ENCODE data around the gene RNU6-7.
A peak's percentile ranks its signal among the peaks of the same experiment; 100 is the strongest.

RNU6-7 gene

DNA sequence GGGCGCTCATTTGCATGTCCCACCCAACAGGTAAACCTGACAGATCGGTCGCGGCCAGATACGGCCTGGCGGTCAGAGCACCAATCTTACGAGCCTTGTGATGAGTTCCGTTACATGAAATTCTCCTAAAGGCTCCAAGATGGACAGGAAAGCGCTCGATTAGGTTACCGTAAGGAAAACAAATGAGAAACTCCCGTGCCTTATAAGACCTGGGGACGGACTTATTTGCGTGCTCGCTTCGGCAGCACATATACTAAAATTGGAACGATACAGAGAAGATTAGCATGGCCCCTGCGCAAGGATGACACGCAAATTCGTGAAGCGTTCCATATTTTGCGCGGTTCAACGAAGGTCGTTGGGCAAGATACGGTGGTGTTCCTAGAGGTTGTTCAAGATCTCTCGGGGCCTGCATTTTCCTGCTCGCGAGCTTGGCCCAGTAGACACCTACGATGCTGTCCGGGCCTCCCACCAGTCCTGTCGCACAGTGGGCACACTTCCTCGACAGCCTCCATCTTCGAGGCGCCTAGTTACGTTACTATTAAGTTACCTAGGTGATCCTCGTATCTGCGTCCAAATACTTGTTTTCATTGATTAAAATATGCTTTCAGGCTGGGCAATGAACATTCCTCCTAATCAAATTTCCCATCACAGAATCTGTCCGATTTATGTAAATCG lies at the start of gene RNU6-7:
RNU6-7 (plus strand) TSS at position 230 of the 675 bp plus-strand sequence.
- peak; percentile 45 for DNase-seq

DNA sequence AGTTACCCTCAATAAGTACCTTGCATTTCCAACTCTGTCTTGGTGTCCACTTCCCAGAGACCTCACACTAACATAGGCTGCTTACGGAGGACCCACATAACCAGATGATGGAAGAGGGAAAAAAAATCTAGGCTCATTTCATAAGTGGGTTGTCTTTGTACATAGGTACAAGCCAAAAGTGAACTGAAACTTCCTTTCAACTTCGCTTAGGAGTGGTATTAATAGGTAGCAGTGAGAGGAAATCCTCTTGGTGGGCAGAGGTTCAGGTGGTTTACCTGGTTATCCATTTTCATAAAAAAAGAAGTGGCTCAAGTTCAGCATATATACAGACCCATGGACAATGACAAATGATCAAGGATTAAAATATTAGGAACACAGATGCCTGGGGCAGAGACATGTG lies 35.8 kb upstream of the RNU6-7 start:
- DNase-seq, result no peak

DNA sequence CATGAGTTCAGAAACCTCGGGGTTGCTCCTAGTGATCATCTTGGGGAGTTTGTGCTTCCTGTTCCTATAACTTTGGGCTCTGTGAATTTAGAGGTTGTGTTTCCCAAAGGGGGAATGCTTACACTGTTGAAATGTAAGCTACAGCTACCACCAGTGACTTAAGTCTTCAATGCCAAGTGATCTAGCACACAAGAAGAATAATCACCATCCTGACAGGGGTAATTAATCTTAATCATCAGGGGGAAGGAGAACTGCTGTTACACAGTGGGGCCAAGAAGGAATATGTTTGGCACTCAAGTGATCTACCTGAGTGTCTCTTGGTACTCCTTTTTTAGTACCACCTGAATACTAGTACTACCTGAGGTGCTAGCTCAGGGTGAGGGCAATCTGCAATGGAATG lies 34.9 kb upstream of the RNU6-7 start:
- no peak for DNase-seq

DNA sequence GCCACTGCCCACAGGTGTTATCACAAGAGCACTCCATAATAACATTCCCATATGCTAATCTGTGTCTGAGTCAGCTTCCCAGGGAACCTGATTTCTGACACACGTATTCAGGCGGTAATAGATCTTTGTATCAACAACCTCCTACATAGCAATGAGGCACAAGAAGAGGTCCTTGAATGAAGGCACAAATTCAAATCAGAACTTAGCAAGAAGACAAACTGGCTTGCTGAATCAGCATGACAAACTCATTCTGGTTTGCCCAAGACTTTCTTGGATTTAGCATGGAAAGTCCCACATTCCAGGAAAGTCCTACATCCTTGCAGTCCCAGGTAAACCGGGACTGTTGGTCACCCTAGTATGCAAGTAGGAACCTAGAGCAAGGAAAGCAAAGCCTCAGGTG lies 33.9 kb upstream of the RNU6-7 start:
- no peak for DNase-seq

DNA sequence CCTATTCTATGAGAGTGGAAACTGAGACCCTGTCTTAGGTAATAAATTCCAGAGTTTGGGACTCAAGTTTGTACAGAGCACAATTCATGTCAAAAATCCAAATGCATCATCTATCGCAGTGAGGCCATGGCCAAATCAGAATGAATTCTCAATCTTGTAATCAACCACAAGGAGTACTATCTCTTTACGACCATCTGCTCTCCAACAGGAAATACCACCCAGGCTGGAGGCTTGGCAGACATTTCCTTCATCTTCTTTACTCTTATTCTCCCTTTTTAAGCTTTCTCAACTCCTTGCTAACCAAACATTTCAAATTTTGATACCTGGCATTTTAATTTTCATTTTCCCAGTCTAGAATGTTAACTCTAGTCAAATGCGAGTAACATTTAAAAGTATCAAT lies 32.7 kb upstream of the RNU6-7 start:
- no peak for DNase-seq

DNA sequence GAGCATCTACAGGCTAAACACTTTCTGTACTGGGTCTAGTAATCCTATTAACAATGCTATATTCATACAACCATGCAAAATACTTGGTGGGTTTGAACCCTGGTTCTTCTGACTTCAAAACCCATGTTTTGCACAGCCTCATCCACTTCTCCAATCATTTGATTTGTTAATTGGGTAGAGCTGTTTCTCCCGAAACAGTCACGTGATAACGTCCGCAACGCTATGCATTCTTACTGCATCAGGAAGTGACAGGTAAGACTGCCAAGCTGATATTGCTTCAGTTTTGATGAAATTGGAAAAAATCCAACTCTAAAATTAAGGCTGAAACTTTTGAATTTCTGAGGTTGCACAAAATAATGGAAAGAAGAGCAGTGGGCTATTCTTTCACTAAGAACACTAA lies 30.4 kb upstream of the RNU6-7 start:
- no peak for DNase-seq

DNA sequence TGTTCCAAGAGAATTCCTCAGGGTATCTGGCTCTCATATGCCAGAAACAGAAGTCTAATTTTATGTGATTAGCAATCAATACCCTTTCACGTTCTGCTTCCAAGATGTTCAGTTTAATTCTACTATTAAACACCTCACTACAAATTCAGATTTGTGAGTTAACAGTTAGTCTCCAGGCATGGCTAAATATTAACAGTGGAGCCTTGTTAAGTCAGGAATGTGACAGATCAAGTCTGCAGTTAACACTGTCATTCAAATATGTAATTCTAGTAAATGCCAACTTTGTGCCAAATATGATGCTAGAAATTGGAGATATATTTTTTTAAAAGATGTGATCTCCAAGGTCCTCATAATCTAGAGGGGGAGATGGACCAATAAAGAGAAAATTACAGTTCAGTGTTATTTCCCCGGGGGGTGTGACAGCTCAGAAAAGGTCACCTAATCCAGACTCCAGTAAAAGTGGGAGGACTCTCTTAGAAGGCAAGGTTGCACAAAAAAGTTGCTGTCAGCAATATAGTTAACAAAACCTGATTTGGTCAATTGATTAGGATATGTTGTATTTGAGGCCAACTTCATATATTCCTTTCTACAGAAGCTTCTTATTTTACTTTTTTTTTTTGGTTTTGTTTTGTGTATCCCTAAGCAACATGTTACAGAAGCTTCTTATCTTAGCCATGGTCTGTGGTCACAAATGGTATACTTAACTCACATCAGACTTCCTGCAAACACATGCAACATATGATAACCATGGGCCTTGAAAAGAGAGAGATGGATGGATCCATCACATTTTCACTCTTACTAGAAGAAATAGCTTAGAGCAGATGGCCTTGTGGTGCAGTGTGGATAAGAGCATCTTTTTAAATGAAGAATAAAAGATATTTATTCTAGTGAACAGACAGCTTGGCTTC lies 18.4 kb upstream of the RNU6-7 start:
- DNase-seq, result no peak

DNA sequence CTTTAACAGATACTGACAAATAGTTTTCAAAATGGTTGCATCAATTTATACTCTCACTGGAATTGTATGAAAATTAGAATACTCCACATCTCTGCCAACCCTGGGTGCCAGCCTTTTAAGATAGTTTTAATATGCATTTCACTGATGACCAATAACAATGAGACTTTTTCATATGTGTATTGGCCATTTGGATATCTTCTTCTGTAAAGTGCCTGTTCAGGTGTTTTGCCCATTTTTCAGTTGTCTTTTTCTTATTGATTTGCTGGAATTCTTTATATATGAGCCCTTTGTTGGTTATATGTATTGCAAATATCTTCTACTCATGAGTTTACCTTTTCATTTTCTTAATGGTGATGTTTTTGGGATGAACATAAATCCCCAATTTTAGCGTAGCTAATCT lies 16.7 kb upstream of the RNU6-7 start:
- DNase-seq, result no peak

DNA sequence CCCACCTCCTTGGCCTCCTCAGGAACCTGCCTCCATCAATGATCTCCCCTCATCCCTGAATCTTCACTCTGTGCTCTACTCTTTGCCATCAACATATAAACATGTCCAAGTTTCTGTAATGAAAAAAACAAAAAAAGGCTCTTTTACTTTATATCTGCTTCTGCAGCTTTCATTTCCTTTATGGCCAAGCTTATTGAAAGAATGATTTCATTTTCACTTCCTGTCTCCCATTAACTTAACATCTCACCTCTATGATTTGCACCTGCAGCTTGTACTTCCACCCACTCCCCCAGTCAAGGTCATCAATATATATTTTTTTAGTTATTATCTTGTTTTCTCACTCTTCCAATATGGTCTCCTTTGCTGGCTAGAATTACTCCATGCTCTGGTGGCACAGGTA lies 15.6 kb upstream of the RNU6-7 start:
- DNase-seq, result no peak

DNA sequence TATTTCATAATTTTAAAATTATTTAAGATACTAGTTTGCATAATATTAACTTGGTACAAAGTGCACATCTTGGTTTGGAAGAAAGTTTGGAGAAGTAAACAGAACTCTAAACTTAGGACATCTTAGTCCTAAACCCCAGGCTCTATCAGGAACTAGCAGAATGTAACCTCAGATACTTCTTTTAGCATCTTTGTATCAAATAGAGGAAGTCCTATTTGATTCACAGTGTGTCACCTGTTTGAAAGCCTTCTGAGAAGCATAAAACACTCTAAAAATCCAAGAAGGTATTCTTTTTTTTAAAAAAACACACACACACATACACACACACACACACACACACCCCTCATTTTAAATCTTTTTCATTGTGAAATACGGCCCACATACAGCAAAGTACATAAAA lies 12.0 kb upstream of the RNU6-7 start:
- no peak for DNase-seq

DNA sequence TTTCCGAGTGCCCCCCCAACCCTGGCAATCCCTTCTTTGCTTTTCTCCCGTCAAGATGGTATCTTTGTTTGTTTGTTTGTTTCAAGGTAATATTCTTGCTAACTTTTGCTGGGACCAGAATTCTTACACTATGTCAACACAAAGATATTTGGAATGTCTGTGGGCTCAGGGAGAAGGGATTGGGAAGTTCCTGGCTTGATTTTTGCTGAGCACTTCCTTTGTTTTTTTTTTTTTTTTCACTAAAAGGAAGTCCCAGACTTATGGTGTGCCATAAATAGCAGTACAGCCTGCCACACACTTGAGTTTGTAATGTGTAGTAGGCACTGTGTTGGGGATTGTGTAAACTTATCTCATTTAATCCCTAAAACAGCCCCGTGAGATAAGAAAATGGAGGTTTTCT lies 11.2 kb upstream of the RNU6-7 start:
- no peak for DNase-seq

DNA sequence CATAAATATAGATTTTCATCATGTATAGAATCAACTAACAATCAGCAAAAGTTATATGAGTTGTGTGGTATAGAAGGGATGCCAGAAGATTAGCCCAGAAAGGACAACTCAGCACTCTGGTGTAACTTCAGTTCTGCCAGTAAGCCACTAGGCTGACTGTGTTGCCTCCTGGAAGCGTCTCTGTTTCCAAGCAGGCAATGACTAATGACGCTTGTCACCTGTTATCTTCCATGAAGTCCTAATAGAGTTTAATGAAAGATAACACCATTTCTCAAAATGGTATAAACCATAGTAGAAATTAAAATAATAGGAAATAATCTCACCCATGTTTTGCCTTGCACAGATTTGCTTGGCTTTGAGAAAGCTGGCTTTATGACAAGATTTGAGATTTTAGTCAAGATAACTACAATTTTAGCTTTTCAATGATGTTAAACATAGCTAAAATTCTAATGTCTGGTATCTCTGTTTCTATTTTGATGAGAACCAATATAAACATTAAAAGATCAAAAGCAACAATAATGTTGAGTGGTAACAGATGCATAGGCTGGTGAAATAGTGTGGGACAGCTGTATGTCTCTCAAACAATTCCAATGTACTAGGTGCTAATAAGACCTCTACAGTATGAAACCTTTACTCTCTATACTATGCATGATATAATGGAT lies 9.0 kb upstream of the RNU6-7 start:
- no peak for DNase-seq

DNA sequence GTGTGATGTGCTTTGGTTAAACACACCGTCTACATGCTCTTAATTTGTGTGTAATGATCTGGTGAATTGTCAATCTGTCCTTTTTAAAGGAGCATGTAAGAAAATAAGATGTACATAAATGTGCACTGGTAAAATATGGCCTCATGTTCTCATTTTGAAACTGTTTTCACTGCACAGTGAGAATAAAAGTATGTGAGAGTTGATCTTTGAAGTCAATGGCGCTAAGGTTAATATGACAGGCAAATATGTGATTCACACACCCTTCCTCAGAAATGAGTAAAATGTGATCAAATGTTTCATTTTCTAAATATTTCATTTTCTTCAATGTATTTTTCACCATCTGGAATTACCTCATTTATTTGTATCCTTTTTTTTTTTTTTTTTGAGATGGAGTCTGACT lies 8.3 kb upstream of the RNU6-7 start:
- no peak for DNase-seq

DNA sequence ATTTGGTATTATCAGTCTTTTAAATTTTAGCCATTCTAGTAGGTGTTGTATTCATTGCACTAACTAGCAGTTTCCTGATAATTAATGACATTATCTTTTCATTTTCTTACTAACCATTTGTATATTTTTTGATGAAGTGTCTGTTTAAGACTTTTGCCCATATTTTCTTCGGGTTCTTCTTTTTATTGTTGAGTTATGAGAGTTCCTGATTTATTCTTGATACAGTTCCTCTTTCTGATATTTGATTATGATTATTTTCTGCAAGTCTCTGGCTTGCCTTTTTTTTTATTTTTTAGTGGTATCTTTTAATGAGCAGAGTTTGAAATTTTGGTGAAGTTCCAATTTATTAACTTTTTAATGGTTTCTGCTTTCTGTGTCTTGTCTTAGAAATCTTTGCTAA lies 6.2 kb upstream of the RNU6-7 start:
- no peak for DNase-seq

DNA sequence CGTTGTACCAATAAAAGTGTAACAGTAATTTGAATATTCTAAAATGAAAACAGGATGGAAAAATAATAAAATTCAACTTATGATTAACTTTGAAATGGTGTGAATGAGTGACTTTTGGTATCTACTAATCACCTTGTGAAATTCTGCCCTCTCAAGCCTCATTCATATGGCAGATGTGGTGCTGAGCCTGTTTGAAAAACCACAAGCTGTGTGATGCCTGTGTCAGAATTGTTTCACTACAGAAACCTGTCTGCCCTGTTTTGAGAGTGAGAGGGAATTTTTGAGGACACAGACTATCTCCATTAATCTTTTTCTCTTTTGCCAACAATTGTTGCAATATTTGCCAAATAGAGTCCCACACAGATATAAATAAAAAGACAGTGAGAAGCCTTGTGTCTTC lies 3.9 kb upstream of the RNU6-7 start:
- no peak for DNase-seq

DNA sequence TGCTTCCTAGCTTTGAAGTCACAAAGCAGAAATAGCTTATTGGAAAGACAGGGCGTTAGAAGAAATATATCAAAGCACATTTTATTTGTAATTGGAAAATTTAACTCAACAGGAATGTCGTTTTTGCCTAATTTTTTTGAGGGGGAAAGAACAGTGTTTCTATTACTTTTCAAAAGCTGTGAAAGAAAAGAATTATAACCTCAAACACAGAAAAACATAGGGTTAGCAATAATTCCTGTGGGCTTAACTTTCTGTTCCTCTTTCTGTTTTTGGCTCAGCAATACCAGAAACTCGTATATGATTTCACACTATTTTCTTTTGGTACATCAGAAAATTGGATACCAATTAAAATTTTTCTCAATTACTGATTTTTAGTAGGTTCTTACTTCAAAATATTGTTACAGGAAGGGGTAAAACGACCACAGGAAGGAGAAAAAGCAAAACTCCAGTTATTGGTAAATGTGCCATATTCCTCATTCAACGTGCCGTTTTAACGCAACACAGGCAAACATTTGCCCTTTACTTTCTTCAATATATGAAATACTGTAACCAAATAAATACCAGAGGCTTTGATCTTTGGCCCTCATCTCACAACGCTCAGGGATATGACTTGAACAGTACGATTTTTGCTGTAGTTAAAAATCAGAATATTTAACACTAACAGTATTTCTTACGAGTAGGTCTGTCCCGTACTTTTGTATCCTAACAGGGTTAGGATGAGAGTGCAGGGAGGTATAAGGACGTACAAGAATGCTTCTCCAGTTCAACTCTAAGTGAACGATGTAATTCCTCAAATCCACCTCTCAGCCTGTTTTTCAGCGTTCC lies 1.3 kb upstream of the RNU6-7 start:
- no peak for DNase-seq

DNA sequence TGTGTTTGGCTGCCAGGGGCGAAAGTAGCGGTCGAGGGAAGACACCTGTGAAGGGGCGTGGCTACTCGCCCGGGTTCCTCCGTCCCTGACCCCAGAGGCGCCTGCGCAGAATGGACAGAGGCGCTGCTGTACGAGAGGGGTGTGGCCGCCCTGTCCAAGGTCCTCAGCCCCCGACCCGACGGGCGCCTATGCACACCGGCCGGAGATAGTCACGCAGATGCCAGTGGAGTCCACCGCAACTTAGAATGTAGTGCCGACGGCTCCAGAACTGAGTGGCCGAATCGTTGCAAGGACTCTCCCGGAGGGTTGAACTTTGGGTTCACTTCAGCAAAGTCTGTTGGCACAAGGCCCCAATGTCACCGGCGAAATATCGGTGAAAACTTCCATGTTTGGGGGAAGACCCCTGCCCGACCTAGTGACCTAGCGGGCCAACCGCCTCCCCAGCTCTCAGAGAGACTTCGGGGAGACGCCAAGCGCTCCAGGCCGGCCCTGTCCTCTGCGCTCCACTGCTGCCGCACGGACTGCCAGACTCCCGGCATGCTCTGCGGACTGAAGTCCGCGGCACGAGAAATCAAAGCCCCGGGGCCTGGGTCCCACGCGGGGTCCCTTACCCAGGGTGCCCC lies 541 bp upstream of the RNU6-7 start:
- peak; percentile 83 for DNase-seq

DNA sequence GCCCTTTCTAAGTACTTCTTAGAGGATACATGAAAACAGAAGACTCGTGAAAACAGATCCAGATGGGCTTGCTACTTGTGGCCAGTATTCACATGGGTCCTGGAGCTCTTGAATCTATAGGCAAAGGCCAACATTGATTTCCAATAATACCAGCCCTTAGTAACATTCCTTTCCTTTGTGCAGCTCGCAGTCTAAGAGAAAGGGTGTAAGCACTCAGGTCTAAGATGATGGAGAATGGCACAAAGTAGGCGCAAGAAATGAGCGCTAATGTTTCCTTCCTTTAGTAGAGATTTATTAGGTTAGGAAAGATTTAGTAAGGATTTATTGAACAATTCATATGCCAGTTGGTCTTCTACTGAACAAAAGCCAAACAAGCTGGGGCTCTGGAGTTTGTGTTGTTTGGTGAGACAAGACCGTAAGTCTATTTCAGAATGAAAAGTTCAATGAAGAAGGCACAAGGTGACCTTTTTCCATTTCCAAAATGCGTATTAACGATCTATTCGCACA lies 699 bp downstream of the RNU6-7 start:
- no peak for DNase-seq

DNA sequence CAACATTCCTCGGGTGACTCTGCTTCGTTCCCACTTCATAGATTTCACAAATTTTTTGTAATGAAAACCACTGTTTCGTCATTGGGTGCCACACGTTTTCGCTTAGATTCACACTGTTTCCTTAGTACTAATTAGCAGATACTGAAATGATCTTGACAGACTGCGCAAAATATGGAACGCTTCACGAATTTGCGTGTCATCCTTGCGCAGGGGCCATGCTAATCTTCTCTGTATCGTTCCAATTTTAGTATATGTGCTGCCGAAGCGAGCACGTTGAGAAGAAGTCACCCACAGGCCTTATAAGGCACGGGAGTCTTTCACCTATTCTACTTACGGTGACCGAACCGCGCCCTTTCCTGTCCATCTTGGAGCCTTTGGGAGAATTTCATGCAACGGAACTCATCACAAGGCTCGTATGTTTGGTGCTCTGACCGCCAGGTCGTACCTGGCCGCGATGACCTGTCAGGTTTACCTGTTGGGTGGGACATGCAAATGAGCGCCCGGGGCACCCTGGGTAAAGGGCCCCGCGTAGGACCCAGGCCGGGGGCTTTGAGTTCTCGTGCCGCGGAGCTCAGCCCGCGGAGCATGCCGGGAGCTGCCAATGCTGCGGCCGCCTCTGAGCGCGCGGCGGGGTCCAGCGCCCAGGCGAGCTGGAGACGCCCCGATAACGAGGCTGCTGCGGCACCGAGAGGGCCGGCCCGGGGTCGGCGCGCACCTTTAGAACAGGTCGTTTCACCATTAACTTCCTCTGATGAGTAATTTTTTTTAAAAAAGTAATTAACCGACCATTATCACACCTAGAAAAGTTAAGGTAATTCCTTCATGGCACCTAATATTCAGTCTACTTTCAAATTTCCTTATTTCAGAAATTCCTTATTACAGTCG lies 1.4 kb downstream of the RNU6-7 start, which contains the start of gene RNU6-8:
RNU6-8 (minus strand) TSS at position 272 of the 885 bp plus-strand sequence.
- peak; percentile 90 for DNase-seq

DNA sequence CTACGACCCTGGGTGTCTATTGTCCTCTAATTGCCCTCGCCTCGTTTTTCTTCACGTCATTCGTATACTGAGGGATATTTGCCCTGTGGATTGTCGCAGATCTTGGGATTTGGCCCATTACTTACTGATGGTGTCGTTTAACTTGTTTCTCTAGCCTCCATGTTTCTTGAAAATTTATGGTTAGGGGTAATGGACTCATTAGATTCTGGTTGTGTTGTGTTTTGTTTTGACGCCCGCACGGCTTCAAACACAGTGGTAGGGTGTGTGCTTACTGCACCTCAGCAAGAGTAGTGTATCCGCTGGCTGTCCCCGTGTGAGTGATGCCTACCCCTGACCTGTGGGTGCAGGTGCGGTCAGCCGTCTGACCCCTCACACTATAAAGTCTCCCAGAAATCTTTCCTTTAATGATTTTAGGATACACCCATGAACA lies 2.1 kb downstream of the RNU6-7 start:
- peak; percentile 18 for DNase-seq

DNA sequence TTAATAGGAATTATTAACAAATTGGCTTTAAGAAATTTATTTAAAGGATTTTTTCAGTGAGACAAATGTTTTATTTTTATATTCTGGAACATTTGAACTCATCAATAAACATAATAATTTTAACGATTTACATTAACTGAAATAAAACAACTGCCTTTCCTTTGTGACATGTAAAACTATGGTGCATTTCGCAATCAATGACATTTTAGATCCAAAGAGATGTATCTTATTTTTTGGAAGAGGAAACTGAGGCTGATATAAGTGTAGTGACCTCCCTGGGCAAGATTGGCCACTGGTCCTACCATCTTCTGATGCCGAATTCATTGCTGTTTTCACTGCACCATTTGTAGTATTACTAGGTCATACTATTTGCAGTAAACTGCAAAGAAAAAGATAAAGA lies 3.7 kb downstream of the RNU6-7 start:
- no peak for DNase-seq

Data from activated naive CD4-positive, alpha-beta T cell treated with anti-CD3 and anti-CD28 coated beads, Interleukin-2, amount 50 U/mL, for 16 hours (primary cell).